Uterus (tissue), 4 donors: ENCODE results near the gene POMT1. TPM values are rescaled to one million over a fixed set of nuclear protein-coding genes. Genes with fewer than 3 reads are reported as not detected.
"Not testable (repeated sequence)": the region's sequence is repeated elsewhere in the genome, so short reads cannot be mapped to it uniquely, and the experiment has no call there.

ENCODE experiments used
- DNase-seq, 2 donors: peaks; one replicate each; pipeline ENCODE4 v3.0.0-alpha.2; 2019 to 2020
- H3K27ac ChIP-seq, 2 donors: fragments of 200-600 bp; sonication (generic); 1 replicate in 1 of 2; 2 replicates in 1 of 2; pipeline ENCODE4 v1.5.1; 2016 to 2018
- H3K27me3 ChIP-seq, 2 donors: fragments of 200-600 bp; sonication (generic); one replicate each; pipeline ENCODE4 v1.5.1; 2018 to 2019; ENCODE audit warnings: control low read depth in 1 of 2
- H3K36me3 ChIP-seq, 2 donors: fragments of 200-600 bp; sonication (generic); one replicate each; pipeline ENCODE4 v1.5.1; 2019; ENCODE audit warnings: control low read depth in 1 of 2
- H3K4me1 ChIP-seq, 2 donors: fragments of 200-600 bp; sonication (generic); one replicate each; pipeline ENCODE4 v1.5.1; 2018 to 2019; ENCODE audit warnings: control low read depth in 1 of 2
- H3K4me3 ChIP-seq, 2 donors: fragments of 200-600 bp; sonication (generic); 1 replicate in 1 of 2; 2 replicates in 1 of 2; pipeline ENCODE4 v1.5.1; 2018 to 2019; ENCODE audit warnings: mild to moderate bottlenecking in 1 of 2
- H3K9me3 ChIP-seq, 2 donors: fragments of 200-600 bp; sonication (generic); one replicate each; pipeline ENCODE4 v1.5.1; 2019; ENCODE audit warnings: control low read depth in 1 of 2
- POLR2A ChIP-seq, 2 donors: fragments of 450-650 bp; IDR thresholded peaks; one replicate each; pipeline ENCODE4 v1.6.1; 2016; ENCODE audit warnings: antibody characterized with exemption in 2 of 2, mild to moderate bottlenecking in 1 of 2, moderate library complexity in 1 of 2
- intact Hi-C: fragments of 100-400 bp; cut with DNase I; formaldehyde crosslinking; loops from one replicate; pipeline ENCODE4 v1.15.1; 2023; ENCODE audit warnings: low total_unique reads
- total RNA-seq, 4 donors: library from RNA; depleted of rRNA in 3 of 4; stranded (reverse); fragments of >200 nt in 3 of 4; gene quantifications; one replicate each; pipeline versions ENCODE4 v1.1.0 to v1.2.4, GENCODE V29; 2014 to 2023
- TF ChIP-seq, protein P1 (sequence below), 4 experiments: fragments of 200-600 bp in 2 of 4; fragments of 450-650 bp in 2 of 4; sonication (generic) in 2 of 4; IDR thresholded peaks; one replicate each; pipeline ENCODE4 v1.5.1; 2016 to 2019; ENCODE audit warnings: antibody characterized with exemption in 4 of 4, mild to moderate bottlenecking in 2 of 4, moderate library complexity in 1 of 4
- donor health status: DM: yes; HTN: yes; CAD: no.

Gene POMT1
- total RNA-seq, 4 donors from 2014 or later, result 0.29 to 40.2 (median 18.5) TPM

DNA sequence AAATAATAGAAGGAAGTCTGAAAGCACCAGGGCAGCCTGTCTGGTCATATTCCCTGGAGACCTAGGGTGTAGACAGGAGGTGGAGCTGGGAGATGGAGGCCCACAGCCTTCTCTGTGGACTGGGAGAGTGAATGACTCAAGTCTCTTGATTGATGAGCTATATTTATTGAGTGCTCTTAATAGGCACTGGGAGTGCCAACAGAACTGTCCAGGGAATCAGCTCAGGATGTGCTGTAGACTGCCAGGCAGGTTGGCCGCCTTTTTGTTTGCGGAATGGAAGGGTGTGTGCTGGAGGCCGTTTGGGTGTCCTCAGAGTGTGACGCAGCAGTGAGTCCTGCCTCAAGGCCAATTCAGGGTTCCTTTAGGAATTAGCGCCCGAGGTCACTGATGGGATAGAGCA, 33.4 kb upstream of the POMT1 start:
- Histone ChIP-seq H3K27ac (no peak overlapping the region), H3K4me3 (no peak overlapping the region), H3K9me3 (no peaks in the 10 kb centered on the region), H3K36me3 (no peaks in the 10 kb centered on the region), H3K4me1 (no peaks in the 10 kb centered on the region), H3K27me3 (no peaks in the 10 kb centered on the region)
- no peak for TF ChIP-seq POLR2A (IDR thresholded peaks at IDR 0.05)
- DNase-seq, result no peak
- intact Hi-C loops, result no loop called here

DNA sequence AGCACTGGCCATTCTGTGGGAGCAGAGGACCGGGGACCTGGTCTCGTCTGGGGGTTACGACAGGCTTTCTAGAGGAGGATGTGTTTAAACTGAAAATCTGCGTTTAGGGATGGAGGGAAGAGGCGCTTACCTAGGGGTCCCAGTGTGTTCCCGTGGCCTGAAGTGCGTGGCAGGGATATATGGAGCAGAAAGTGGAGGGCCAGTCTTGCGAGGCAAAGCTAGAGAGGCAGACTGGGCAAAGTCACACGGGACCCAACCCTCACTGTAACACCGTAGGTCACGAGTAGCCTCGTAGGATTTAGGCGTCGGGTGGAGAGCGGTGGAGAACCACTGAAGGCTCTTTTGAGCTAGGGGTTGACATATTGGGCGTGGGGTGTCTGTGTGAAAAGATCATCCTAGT, 32.8 kb upstream of the POMT1 start:
- Histone ChIP-seq H3K4me1 (no peaks in the 10 kb centered on the region), H3K4me3 (no peak overlapping the region), H3K9me3 (no peaks in the 10 kb centered on the region), H3K36me3 (no peaks in the 10 kb centered on the region), H3K27me3 (no peaks in the 10 kb centered on the region), H3K27ac (no peak overlapping the region)
- intact Hi-C loops, result no loop called here
- no peak for DNase-seq
- TF ChIP-seq POLR2A (IDR thresholded peaks at IDR 0.05), result no peak
- TF ChIP-seq, protein P1, sequence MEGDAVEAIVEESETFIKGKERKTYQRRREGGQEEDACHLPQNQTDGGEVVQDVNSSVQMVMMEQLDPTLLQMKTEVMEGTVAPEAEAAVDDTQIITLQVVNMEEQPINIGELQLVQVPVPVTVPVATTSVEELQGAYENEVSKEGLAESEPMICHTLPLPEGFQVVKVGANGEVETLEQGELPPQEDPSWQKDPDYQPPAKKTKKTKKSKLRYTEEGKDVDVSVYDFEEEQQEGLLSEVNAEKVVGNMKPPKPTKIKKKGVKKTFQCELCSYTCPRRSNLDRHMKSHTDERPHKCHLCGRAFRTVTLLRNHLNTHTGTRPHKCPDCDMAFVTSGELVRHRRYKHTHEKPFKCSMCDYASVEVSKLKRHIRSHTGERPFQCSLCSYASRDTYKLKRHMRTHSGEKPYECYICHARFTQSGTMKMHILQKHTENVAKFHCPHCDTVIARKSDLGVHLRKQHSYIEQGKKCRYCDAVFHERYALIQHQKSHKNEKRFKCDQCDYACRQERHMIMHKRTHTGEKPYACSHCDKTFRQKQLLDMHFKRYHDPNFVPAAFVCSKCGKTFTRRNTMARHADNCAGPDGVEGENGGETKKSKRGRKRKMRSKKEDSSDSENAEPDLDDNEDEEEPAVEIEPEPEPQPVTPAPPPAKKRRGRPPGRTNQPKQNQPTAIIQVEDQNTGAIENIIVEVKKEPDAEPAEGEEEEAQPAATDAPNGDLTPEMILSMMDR (IDR thresholded peaks at IDR 0.05), result no peak

DNA sequence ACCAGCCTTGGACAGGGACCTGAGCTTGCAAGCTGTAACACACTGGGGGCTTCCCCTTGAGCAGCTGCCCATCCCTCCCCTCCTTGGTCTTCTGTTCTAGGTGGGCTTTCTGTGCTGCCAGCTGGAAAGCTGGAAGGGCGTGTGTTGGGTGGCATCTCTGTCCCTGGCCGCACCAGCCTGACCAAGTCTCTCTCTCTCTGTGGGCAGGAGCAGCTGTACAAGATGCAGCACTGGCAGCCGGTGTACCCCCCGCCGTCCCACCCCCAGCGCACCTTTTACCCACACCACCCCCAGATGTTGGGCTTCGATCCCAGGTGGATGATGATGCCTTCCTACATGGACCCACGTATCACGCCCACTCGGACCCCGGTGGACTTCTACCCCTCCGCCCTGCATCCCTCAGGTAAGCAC, 32.1 kb upstream of the POMT1 start:
- Histone ChIP-seq H3K4me1 (no peaks in the 10 kb centered on the region), H3K9me3 (no peaks in the 10 kb centered on the region), H3K4me3 (no peak overlapping the region), H3K27me3 (no peaks in the 10 kb centered on the region), H3K27ac (no peak overlapping the region), H3K36me3 (no peaks in the 10 kb centered on the region)
- no peak for DNase-seq
- no peak for TF ChIP-seq POLR2A (IDR thresholded peaks at IDR 0.05)
- TF ChIP-seq, protein P1 (IDR thresholded peaks at IDR 0.05), result no peak
- intact Hi-C loops, result no loop called here

DNA sequence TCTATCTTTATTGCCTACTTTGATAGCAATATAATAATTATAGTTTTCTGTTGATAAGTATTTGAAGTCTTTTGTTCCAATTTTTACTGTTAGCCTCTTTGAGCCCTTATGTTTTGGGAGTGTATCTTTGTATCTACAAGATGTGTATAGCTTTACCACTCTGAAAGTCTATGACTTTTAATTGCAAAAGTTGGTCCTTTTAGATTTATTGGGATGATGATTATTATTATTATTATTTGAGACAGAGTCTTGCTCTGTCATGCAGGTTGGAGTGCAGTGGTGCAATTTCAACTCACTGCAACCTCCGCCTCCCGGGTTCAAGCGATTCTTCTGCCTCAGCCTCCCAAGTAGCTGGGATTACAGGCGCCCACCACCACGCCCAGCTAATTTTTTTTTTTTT, 30.6 kb upstream of the POMT1 start:
- H3K27ac ChIP-seq, DNase-seq, intact Hi-C loops, H3K27me3 ChIP-seq, H3K36me3 ChIP-seq, H3K4me3 ChIP-seq, H3K9me3 ChIP-seq, H3K4me1 ChIP-seq: not testable (repeated sequence)

DNA sequence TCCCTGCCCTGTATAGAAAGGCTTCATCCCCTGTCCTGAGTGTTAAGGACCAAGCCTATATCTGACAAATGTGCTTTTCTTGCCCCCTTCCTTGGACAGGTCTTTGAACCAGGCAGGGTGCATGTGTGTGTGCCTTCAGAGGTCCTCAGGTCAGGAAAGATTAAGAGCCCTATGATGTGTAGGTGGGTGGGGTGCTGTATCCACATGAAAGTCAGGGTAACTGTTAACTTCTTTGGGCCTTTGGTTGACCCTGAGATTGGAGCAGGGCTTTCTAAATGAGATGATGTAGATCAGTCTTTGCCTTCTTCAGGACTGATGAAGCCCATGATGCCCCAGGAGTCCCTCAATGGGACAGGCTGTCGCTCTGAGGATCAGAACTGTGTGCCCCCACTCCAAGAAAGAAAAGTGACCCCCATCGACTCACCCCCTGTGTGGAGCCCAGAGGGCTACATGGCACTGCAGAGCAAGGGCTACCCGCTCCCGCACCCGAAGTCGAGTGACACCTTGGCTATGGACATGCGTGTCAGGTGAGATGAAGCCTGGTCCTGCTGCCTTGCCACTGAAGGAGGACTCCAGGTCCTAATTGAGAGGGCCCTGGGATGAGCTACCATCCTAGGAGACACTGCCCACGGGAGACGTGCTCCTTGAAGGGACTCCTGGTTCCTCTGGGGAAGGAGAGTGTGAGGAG, 29.4 kb upstream of the POMT1 start:
- no peaks in the 10 kb centered on the region for H3K9me3 ChIP-seq
- H3K36me3 ChIP-seq, result no peaks in the 10 kb centered on the region
- no peak for DNase-seq
- H3K27ac ChIP-seq, result no peak overlapping the region
- H3K4me3 ChIP-seq, result no peak overlapping the region
- no peaks in the 10 kb centered on the region for H3K27me3 ChIP-seq
- TF ChIP-seq POLR2A (IDR thresholded peaks at IDR 0.05), result no peak
- TF ChIP-seq, protein P1 (IDR thresholded peaks at IDR 0.05), result no peak
- intact Hi-C loops, result no loop called here
- no peaks in the 10 kb centered on the region for H3K4me1 ChIP-seq

DNA sequence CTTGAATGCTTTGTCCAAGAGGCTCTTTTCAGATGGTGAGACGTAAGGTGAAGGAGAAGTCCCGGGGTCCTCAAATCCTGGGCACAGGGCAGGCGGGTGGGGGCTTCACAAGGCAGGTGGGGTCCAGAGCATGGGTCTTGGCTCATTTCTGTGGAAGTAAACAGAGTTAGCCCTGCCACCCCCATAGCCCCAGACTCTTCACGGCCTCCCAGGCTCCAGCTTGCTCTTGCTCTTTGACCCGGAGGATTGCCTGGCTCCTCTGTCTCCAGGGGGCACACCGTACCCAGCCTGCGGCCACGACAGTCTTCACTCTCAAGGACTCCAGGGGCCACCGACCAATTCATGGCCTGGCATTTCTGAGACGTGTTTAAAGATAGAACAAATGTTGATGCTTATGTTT, 28.8 kb upstream of the POMT1 start:
- H3K4me3 ChIP-seq, result no peak overlapping the region
- H3K27me3 ChIP-seq, result no peaks in the 10 kb centered on the region
- no peaks in the 10 kb centered on the region for H3K9me3 ChIP-seq
- TF ChIP-seq POLR2A (IDR thresholded peaks at IDR 0.05), result no peak
- TF ChIP-seq, protein P1 (IDR thresholded peaks at IDR 0.05), result no peak
- intact Hi-C loops, result no loop called here
- no peaks in the 10 kb centered on the region for H3K4me1 ChIP-seq
- no peaks in the 10 kb centered on the region for H3K36me3 ChIP-seq
- DNase-seq, result no peak
- no peak overlapping the region for H3K27ac ChIP-seq
